Superior temporal gyrus (tissue), 1 donor: ENCODE results near the gene UGDH.
"Not testable (repeated sequence)": the region's sequence is repeated elsewhere in the genome, so short reads cannot be mapped to it uniquely, and the experiment has no call there.

ENCODE experiments used
- DNase-seq: peaks from one replicate; pipeline ENCODE4 v3.0.0-alpha.2; 2016; ENCODE audit errors: extremely low spot score

UGDH gene

DNA sequence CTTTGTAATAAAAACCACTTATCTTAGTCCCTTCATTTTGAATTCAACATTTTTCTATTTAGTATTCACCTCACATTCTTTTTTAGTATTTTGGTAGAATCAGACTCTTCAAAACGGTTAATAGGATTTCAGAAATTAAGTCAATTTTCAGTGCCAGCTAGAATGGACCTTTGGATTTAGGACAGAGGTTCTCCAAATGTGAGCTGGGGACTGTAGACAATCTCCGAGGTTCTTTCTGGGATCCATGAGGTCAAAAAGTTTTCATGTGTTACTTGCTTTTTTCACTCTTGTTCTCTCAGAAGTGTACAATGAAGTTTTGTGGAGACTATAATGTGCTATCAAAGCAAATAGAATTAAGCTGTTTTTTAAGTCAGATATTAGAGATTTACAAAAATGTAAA is 2.3 kb upstream of the UGDH start:
- DNase-seq: no peak

DNA sequence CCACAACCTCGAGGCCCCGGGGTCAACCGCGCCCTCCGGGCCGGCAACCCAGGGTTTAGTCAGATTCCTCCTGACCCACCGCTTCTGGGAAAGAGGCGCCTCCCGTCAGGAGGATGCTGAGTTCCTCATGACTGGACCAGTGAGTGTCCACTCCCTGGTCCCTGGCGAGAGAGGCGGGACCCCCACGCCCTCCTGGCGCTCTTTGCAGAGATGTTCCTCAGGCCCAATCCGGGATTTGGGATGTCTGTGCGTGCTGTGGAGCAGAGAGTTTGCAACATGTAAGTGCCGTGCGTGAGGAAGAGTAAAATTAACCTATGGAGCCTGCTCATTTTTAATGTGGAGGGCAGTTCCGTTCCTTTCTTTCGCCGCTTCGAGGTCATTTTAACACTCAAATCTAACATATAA is 824 bp upstream of the UGDH start:
- no peak for DNase-seq

DNA sequence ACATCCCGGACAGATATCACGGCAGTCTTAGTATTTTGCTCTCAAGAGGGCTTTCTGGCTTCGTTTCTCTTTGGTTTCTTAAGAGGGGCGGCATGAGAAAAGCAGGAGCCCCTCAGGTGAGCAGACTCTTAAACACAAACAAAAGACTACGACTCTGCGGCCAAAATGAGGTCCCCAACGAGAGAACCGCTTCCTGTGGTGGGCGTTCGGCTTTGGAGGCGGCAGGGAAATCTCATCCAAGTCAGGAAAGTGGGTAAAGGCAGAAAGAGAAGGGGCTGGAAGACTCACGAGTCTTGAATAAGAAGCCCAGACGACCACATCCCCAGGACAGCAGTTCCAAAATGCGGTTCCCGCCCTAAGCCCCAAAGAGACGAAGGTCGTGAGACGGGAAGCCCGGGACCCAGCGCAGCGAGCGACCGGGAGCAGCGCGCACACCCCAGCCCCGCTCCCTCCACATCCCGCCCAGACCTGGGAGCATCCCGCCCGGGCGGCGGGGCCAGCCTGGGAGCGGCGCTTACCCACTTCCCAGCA is 409 bp downstream of the UGDH start:
- DNase-seq: peak; percentile 49

GRCh38 chr4:39525822-39526690 is 1.2 kb downstream of the UGDH start:
- no peak for DNase-seq

DNA sequence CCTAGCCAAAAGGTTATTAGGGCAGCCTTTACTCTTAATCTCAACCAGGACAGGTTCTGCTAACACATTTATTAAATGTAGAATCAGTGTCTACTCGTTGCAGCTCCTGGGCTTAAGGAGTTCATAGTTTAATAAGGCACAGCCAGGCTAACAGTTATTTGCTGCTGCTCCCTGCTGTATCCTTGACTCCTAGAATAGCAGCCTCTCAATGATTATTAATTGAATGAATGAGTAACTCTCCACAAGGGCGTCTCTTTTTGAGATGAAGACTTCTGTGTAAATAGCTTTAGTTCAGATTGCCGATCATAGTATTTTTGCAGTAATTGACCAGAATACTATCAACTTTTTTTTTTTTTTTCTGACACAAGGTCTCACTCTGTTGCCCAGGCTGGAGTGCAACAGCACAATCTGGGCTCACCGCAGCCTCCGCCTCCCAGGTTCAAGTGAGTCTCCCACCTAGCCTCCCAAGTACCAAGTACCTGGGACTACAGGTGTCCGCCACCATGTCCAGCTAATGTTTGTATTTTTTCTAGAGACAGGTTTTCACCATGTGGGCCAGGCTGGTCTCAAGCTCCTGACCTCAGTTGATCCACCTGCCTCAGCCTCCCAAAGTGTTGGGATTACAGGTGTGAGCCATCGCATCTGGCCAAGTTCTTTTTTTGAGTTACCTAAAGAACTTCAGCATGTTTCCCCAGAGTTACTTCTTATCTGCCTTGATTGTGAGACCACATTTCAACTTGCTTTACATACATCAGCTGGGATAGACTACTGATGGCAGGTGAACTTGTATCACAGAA is 2.9 kb downstream of the UGDH start:
- DNase-seq: no peak

GRCh38 chr4:39522068-39522467 is 5.2 kb downstream of the UGDH start:
- no peak for DNase-seq

GRCh38 chr4:39521253-39521919 is 5.9 kb downstream of the UGDH start:
- DNase-seq: no peak

DNA sequence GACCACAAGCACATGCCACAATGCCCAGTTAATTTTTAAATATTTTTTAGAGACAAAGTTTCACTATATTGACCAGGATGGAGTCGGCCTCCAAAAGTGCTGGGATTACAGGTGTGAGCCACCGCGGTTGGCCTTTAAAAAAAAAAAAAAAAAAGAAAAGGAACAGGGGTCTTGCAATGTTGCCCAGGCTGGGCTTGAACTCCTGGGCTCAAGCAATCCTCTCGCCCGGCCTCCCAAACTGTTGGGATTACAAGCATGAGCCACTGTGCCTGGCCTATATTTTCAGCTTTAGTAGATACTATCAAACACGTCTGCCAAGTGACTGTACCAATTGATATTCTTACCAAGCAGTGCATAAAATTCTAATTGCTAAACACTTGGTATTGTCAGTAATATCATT is 8.8 kb downstream of the UGDH start:
- DNase-seq: no peak

GRCh38 chr4:39516407-39516966 is 10.8 kb downstream of the UGDH start:
- no peak for DNase-seq

DNA sequence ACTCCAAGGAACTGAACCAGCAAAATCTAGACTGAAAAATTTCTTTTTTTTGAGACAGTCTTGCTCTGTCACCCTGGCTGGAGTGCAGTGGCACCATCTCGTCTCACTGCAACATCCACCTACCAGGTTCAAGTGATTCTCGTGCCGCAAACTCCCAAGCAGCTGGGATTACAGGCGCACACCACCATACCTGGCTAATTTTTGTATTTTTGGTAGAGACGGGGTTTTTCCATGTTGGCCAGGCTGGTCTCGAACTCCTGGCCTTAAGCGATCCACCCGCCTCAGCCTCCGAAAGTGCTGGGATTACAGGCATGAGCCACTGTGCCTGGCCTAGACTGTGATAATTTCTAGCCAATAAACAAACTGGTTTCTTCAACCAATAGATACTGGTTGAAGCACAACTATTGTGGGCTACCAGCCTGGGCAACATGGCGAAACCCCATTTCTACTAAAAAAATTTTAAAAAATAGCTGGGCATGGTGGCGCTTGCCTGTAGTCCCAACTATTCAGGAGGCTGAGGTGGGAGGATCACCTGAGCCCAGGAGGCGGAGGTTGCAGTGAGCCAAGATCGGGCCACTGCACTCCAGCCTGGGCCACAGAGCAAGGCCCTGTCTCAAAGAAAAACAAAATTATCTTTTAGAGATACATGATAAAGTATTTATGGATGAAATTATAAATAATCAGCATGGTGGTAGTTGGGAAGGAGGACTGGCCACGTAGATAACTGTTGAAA is 11.4 kb downstream of the UGDH start:
- DNase-seq: not testable (repeated sequence)

DNA sequence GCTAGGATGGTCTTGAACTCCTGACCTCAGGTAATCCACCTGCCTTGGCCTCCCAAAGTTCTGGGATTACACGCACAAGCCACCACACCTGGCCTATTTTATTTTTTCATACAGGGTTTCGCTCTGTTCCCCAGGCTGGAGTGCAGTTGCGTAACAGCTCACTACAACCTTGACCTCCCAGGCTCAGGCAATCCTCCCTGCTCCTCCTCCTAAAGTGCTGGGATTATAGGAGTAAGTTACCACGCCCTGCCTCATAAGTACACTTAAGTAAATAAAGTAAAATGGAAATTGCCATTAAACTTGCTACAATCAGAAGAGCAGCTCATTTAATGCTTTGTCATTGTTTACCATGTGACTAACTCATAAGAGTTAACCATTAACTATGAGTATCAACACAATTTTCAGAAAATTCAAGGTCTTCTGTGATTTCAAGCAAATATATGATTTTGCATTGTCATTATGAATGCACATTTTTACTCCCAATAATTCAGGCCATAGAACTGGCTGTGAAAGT is 12.3 kb downstream of the UGDH start:
- no peak for DNase-seq

GRCh38 chr4:39514266-39514665 is 13.0 kb downstream of the UGDH start:
- not testable (repeated sequence) for DNase-seq

- DNase-seq: no peak
These were observed 16.8 kb downstream of the UGDH start for GRCh38 chr4:39510348-39510929.

GRCh38 chr4:39505581-39505980 is 21.7 kb downstream of the UGDH start:
- no peak for DNase-seq

DNA sequence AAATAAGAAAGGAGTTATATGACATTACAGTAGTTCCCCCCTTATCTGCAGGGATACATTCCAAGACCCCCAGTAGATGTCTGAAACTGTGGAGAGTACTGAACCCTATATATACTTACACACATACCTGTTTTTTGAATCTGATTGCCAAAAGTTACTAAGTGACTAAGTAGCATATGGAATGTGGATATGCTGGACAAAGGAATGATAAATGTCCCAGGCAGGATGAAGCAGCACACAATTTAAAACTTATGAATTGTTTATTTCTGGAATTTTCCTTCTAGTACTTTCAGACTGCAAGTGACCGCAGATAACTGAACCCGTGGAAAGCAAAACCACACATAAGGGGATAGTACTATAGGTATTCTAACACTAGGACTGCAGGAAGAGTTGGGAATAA is 22.7 kb downstream of the UGDH start:
- DNase-seq: no peak

- not testable (repeated sequence) for DNase-seq
These were observed 24.6 kb downstream of the UGDH start for GRCh38 chr4:39502664-39503035.

- no peak for DNase-seq
These were observed 25.1 kb downstream of the UGDH start for GRCh38 chr4:39502019-39502663.

- no peak for DNase-seq
These were observed 28.6 kb downstream of the UGDH start for GRCh38 chr4:39498727-39499020.

DNA sequence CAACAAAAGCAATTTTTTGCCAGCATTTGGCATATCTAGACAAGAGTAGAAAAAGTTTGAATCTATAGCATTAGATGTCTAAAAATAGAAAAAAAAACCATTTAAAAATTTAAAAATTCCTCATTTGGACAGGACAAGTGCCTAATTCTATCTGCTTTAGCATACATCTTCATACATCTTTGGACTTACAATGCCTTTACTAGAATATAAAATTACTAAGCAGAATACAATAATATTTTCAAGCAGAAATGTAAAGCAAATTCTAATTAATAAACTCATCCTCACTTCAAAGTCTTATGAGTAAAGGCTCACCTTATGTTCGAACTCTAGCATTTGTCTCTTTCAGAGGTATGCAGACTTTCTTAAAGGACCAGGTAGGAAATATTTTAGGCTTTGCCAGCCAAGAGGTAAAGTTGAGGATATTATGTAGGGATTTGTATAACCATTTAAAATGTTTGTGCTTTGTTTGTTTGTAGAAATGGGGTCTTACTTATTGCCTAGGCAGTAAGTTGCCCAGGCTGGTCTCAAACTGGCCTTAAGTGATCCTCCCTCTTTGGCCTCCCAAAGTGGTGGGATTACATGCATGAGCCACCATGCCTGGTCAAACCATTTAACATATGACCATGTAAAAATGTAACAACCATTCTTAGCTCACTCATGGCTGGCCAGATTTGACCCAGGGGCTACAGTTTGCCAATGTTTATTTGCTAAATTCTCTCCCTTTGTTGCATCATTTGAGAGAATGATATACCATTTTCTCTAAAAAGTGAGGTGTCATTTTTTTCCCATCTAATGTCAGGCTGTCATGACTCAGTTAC is 29.1 kb downstream of the UGDH start:
- no peak for DNase-seq
